Measurements from ENCODE around the gene ZSCAN31. TPM values are rescaled to one million over a fixed set of nuclear protein-coding genes. Genes with fewer than 3 reads are reported as not detected.

Gene ZSCAN31
- total and polyA plus RNA-seq, 2 of the 8 experiments (the other 6 are each of a cell fraction or from before 2014, with no cell fraction given): 1.9 to 7.0 TPM

DNA sequence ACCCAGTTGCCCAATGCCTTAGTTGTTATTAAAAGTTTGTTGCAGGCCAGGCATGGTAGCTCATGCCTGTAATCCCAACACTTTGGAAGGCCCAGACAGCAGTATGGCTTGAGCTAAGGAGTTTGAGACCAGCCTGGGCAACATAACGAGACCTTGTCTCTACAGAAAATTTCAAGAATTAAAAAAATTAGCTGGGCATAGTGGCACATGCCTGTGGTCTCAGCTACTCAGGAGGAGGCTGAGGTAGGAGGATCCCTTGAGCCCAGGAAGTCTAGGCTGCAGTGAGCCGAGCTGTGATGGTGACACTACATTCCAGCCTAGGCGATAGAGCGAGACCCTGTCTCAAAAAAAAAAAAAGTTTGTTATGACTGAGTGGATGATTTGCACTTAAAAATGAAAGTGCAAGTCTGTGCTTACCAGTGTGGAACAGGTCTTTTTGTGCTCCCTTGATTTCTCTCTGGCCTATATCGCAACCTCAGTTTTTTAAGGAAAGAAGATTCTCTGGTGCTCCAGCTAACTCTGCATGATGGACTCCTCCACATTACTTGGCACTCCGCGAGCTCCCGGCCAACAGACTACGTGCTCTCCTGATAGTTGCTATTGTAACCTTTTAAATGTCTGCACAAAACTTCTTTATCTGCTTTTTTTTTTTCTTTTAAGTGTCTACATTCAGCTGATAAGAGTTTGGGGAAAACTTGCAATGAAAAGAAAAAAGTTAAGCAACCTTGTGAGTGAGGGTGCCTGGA, 35.9 kb upstream of the ZSCAN31 start:
- no peak overlapping the region for H3K27ac ChIP-seq (ENCODE audit: low read depth, low read length)
- no peak overlapping the region for H2AK5ac ChIP-seq (ENCODE audit: low read depth, low read length)
- ChIA-PET CTCF (ENCODE audit: partially characterized antibody) (interaction anchor here (0.6 to 2.1 kb wide), 5 partner anchors 11 to 235 kb away, joined by 3 to 14 read pairs (median 4); no protein-coding TSS in a partner anchor), POLR2A (ENCODE audit: partially characterized antibody) (interaction anchor here (0.8 to 2.4 kb wide), 4 partner anchors 12 to 35 kb away, joined by 3 to 6 read pairs (median 4); partner anchors contain the start of genes ZSCAN12 and ZSCAN31)
- H3K9ac ChIP-seq (replicated peaks in 1 of 4; ENCODE audit: extremely low read depth in 1 of 4, low read depth in 3 of 4, low read length in 3 of 4): no peak overlapping the region
- no peak overlapping the region for H2BK20ac ChIP-seq (ENCODE audit: low read length)
- H3K36me3 ChIP-seq (ENCODE audit: control insufficient read depth in 2 of 4, insufficient read depth in 4 of 4, low read length in 3 of 4): no peaks in the 10 kb centered on the region; a peak in 1 of 8 replicates
- no peak overlapping the region for H2BK12ac ChIP-seq (ENCODE audit: low read depth, low read length)
- DNase-seq (ENCODE audit: low read depth in 1 of 2, low spot score in 2 of 2): no peak
- H2BK120ac ChIP-seq (replicated peaks; ENCODE audit: low read depth, low read length): no peak overlapping the region
- no peaks in the 10 kb centered on the region for H3K79me2 ChIP-seq (ENCODE audit: control insufficient read depth in 1 of 2, insufficient read depth in 2 of 2, low read length in 2 of 2)
- no peaks in the 10 kb centered on the region for H3K4me1 ChIP-seq (replicated peaks in 1 of 4; ENCODE audit: control insufficient read depth in 3 of 4, insufficient read depth in 4 of 4, low read length in 3 of 4)
- no peak overlapping the region for H3K23ac ChIP-seq (ENCODE audit: insufficient read length)
- H3K14ac ChIP-seq (ENCODE audit: insufficient read length): no peak overlapping the region
- H4K91ac ChIP-seq (replicated peaks; ENCODE audit: insufficient read length, low read length): no peak overlapping the region
- H3K4me2 ChIP-seq (ENCODE audit: insufficient read depth in 1 of 2, low read depth in 2 of 2, low read length in 2 of 2): no peak overlapping the region
- no peaks in the 10 kb centered on the region for H3K23me2 ChIP-seq (ENCODE audit: low read depth, low read length)
- H2BK5ac ChIP-seq (ENCODE audit: low read depth, low read length): no peak overlapping the region
- H3K18ac ChIP-seq (ENCODE audit: extremely low read depth, low read length): no peak overlapping the region
- H3K4ac ChIP-seq (replicated peaks; ENCODE audit: insufficient read length, low read depth, low read length): no peak overlapping the region
- no peaks in the 10 kb centered on the region for H4K20me1 ChIP-seq (replicated peaks in 1 of 2; ENCODE audit: control insufficient read depth in 1 of 2, insufficient read depth in 2 of 2, low read length in 2 of 2)
- FAIRE-seq: no peak
- H3K79me1 ChIP-seq (ENCODE audit: low read depth, low read length): no peaks in the 10 kb centered on the region
- H4K8ac ChIP-seq (ENCODE audit: extremely low read depth, insufficient read depth, low read length): no peak overlapping the region
- no peak overlapping the region for H3K4me3 ChIP-seq (ENCODE audit: extremely low read depth in 1 of 4, insufficient read depth in 2 of 4, low read depth in 3 of 4, low read length in 4 of 4)
- H3K27me3 ChIP-seq (replicated peaks in 1 of 4; ENCODE audit: control insufficient read depth in 3 of 4, extremely low read depth in 1 of 4, insufficient read depth in 3 of 4, low read length in 3 of 4): no peaks in the 10 kb centered on the region
- 92% methylated on average over 9 of the region's 9 CpGs; no CpG with 5 or more reads in 1 of the 2 experiments for WGBS, 2 experiments (ENCODE audit: extremely low coverage in 1 of 2, insufficient coverage in 1 of 2, insufficient read length in 1 of 2, insufficient replicate concordance in 2 of 2, low coverage in 1 of 2, low lambda C conversion rate in 2 of 2, missing lambda C conversion rate in 1 of 2)
- H3K9me3 ChIP-seq (ENCODE audit: insufficient read depth in 2 of 2, low read depth in 1 of 2, low read length in 1 of 2): no peaks in the 10 kb centered on the region
- no peak overlapping the region for H2BK15ac ChIP-seq (ENCODE audit: low read length)
- H4K5ac ChIP-seq (ENCODE audit: insufficient read length, low read depth, low read length): no peak overlapping the region
- H3K56ac ChIP-seq (replicated peaks; ENCODE audit: insufficient read length, low read depth, low read length): no peak overlapping the region
- no peak overlapping the region for H2AFZ ChIP-seq (ENCODE audit: low read length)
- TF ChIP-seq CBX5 (IDR thresholded peaks at IDR 0.05; ENCODE audit: low read depth, low read length) (no peak), SIN3A (conservative IDR thresholded peaks at IDR 0.05 in 1 of 2, IDR thresholded peaks at IDR 0.05 in 1 of 2; ENCODE audit: low read depth in 1 of 2, low read length in 2 of 2) (no peak), TEAD4 (IDR thresholded peaks at IDR 0.05; ENCODE audit: low read depth, low read length) (no peak), PHF8 (conservative IDR thresholded peaks at IDR 0.05; ENCODE audit: low read depth, low read length) (no peak), GTF2F1 (IDR thresholded peaks at IDR 0.05; ENCODE audit: borderline replicate concordance, low read depth, low read length) (no peak), EGR1 (IDR thresholded peaks at IDR 0.05; ENCODE audit: borderline replicate concordance, low read depth, low read length) (no peak), KDM1A (IDR thresholded peaks at IDR 0.05; ENCODE audit: borderline replicate concordance, low read length) (no peak), NRF1 (IDR thresholded peaks at IDR 0.05; ENCODE audit: low read depth, low read length) (no peak), RAD21 (IDR thresholded peaks at IDR 0.05 in 1 of 2, conservative IDR thresholded peaks at IDR 0.05 in 1 of 2; ENCODE audit: low read depth in 2 of 2, low read length in 2 of 2) (no peak)
- TF ChIP-seq, protein P1, sequence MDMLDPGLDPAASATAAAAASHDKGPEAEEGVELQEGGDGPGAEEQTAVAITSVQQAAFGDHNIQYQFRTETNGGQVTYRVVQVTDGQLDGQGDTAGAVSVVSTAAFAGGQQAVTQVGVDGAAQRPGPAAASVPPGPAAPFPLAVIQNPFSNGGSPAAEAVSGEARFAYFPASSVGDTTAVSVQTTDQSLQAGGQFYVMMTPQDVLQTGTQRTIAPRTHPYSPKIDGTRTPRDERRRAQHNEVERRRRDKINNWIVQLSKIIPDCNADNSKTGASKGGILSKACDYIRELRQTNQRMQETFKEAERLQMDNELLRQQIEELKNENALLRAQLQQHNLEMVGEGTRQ (IDR thresholded peaks at IDR 0.05; ENCODE audit: low read length): no peak

Data from H1 (cell line).